MCF 10A (cell line): Measurements from ENCODE around the gene PPID. TPM values are rescaled to one million over a fixed set of nuclear protein-coding genes. Genes with fewer than 3 reads are reported as not detected.

Experiments used
- BruUV-seq: library from RNA; stranded (reverse); fragments of 400-500 nt; replicated peaks from 2 replicates; lab custom pipeline; 2021; lab: Mats Ljungman, UMichigan
- CTCF ChIA-PET: fragments of 300-600 bp; sonication (Branson Sonifier 250); formaldehyde crosslinking; extraction: SDS; loops from one replicate; lab custom pipeline; 2021; ENCODE audit warnings: antibody characterized with exemption, inconsistent platforms; lab: Yijun Ruan, JAX
- POLR2A ChIA-PET: fragments of 300-600, 350-650 bp; sonication (Branson Sonifier 250); formaldehyde crosslinking; extraction: SDS; loops from one replicate; lab custom pipeline; 2020; ENCODE audit warnings: antibody characterized with exemption, inconsistent platforms; lab: Yijun Ruan, JAX
- DNase-seq: peaks from one replicate; pipeline ENCODE4 v3.0.0-alpha.2; 2018; ENCODE audit not compliant: unreplicated experiment
- H3K27ac Mint-ChIP-seq: one replicate; pipeline ENCODE4 v1.8.0; 2022; ENCODE audit warnings: mild to moderate bottlenecking, low read depth, mixed read lengths; ENCODE audit not compliant: unreplicated experiment
- H3K27me3 Mint-ChIP-seq: one replicate; pipeline ENCODE4 v1.8.0; 2022; ENCODE audit warnings: mixed read lengths; ENCODE audit not compliant: insufficient read depth, unreplicated experiment
- H3K36me3 Mint-ChIP-seq: one replicate; pipeline ENCODE4 v1.8.0; 2022; ENCODE audit warnings: mild to moderate bottlenecking, moderate library complexity, mixed read lengths; ENCODE audit not compliant: insufficient read depth, unreplicated experiment
- H3K4me1 Mint-ChIP-seq: one replicate; pipeline ENCODE4 v1.8.0; 2022; ENCODE audit warnings: mixed read lengths; ENCODE audit not compliant: insufficient read depth, unreplicated experiment
- H3K4me3 Mint-ChIP-seq: one replicate; pipeline ENCODE4 v1.8.0; 2022; ENCODE audit warnings: mild to moderate bottlenecking, moderate library complexity, mixed read lengths; ENCODE audit not compliant: unreplicated experiment
- H3K9me3 Mint-ChIP-seq: one replicate; pipeline ENCODE4 v1.8.0; 2022; ENCODE audit warnings: mixed read lengths; ENCODE audit not compliant: unreplicated experiment
- CTCF ChIP-seq: fragments of 200-600 bp; IDR thresholded peaks from one replicate; pipeline ENCODE4 v1.8.0; 2022; ENCODE audit warnings: antibody characterized with exemption, mild to moderate bottlenecking; ENCODE audit not compliant: unreplicated experiment
- intact Hi-C: fragments of 100-400 bp; cut with micrococcal nuclease; formaldehyde crosslinking; loops from 2 replicates; pipeline ENCODE4 v1.14.1; 2022
- total RNA-seq: library from RNA; stranded (reverse); gene quantifications from 2 replicates; pipeline ENCODE4 v1.2.3, GENCODE V29; 2022

The PPID gene
- total RNA-seq, 1 experiment from 2014 or later, result 29.2 TPM

GRCh38 chr4:158671915-158672806, 51.0 kb downstream of the PPID start, which contains the start of gene ETFDH:
Gene ETFDH, plus strand, starts transcription at chr4:158672296. Its CDS starts 161 bp downstream, at chr4:158672457.
- ChIA-PET POLR2A (interaction anchor here (0.6 to 1.6 kb wide), 3 partner anchors 9 to 344 kb away, joined by 3 to 7 read pairs (median 3); no protein-coding TSS in a partner anchor), CTCF (interaction anchor here (0.6 to 0.8 kb wide), 4 partner anchors 9 to 646 kb away, joined by 3 read pairs; no protein-coding TSS in a partner anchor)
- BruUV-seq, result TSS peak; percentile 57
- intact Hi-C loops, result loop anchor here (1.0 to 2.0 kb wide), 2 partner anchors 50 to 419 kb away; no protein-coding TSS in a partner anchor
- Mint-ChIP-seq H3K27ac (peak within 1 kb of the TSS; percentile 96), H3K36me3 (peaks cover 8% of the 10 kb centered on the region), H3K4me1 (peaks cover 8% of the 10 kb centered on the region), H3K9me3 (no peaks in the 10 kb centered on the region), H3K4me3 (peak within 1 kb of the TSS; percentile 95), H3K27me3 (no peaks in the 10 kb centered on the region)
- TF ChIP-seq CTCF, result peak; percentile 25
- DNase-seq, result peak; percentile 99

- CTCF ChIA-PET, result interaction anchor here (0.6 kb wide), 1 partner anchor 415 kb away, joined by 3 read pairs; no protein-coding TSS in a partner anchor
Observed at GRCh38 chr4:158671665-158671914, 51.6 kb downstream of the PPID start, which contains the start of gene C4orf46. Gene C4orf46, minus strand, starts transcription at chr4:158671887. Its CDS starts 86 bp downstream, at chr4:158671801.

GRCh38 chr4:158670975-158671664, 52.1 kb downstream of the PPID start:
- peaks cover 8% of the 10 kb centered on the region for H3K4me1 Mint-ChIP-seq
- peak overlapping the region; percentile 96 for H3K27ac Mint-ChIP-seq
- ChIA-PET CTCF (interaction anchor here (0.6 to 0.7 kb wide), 2 partner anchors 157 to 415 kb away, joined by 3 read pairs; no protein-coding TSS in a partner anchor), POLR2A (interaction anchor here (0.7 to 1.2 kb wide), 4 partner anchors 72 to 357 kb away, joined by 3 read pairs; no protein-coding TSS in a partner anchor)
- H3K4me3 Mint-ChIP-seq, result peak overlapping the region; percentile 95
- BruUV-seq, result no TSS peak
- TF ChIP-seq CTCF, result no peak
- peak; percentile 82 for DNase-seq
- H3K27me3 Mint-ChIP-seq, result no peaks in the 10 kb centered on the region
- no peaks in the 10 kb centered on the region for H3K9me3 Mint-ChIP-seq
- intact Hi-C loops, result loop anchor here (2.0 kb wide), 1 partner anchor 418 kb away; no protein-coding TSS in a partner anchor
- peaks cover 8% of the 10 kb centered on the region for H3K36me3 Mint-ChIP-seq

More at GRCh38 chr4:158671665-158671914, 51.6 kb downstream of the PPID start, which contains the start of gene C4orf46:
- DNase-seq, result no peak
- Mint-ChIP-seq H3K36me3 (peaks cover 8% of the 10 kb centered on the region), H3K27ac (peak within 1 kb of the TSS; percentile 96), H3K9me3 (no peaks in the 10 kb centered on the region), H3K4me3 (peak within 1 kb of the TSS; percentile 95), H3K4me1 (peaks cover 8% of the 10 kb centered on the region), H3K27me3 (no peaks in the 10 kb centered on the region)
- POLR2A ChIA-PET, result interaction anchor here (1.1 kb wide), 2 partner anchors 72 to 357 kb away, joined by 3 read pairs; no protein-coding TSS in a partner anchor
- no TSS peak for BruUV-seq
- TF ChIP-seq CTCF, result no peak
- intact Hi-C loops, result loop anchor here (2.0 kb wide), 1 partner anchor 419 kb away; no protein-coding TSS in a partner anchor
